Renal cortical epithelial cell (primary cell): ENCODE measurements around the gene ALG6. TPM values are rescaled to one million over a fixed set of nuclear protein-coding genes. Genes with fewer than 3 reads are reported as not detected.

ENCODE experiments used
- DNase-seq: peaks from one replicate; pipeline ENCODE4 v3.0.0-alpha.2; 2011; ENCODE audit warnings: low read depth
- total RNA-seq: library from RNA; depleted of rRNA; stranded (reverse); fragments of >200 nt; gene quantifications from 2 replicates; pipeline ENCODE4 v1.2.3, GENCODE V29; 2014

ALG6 gene
- total RNA-seq: 16.7 and 17.7 TPM in 2 replicates

DNA sequence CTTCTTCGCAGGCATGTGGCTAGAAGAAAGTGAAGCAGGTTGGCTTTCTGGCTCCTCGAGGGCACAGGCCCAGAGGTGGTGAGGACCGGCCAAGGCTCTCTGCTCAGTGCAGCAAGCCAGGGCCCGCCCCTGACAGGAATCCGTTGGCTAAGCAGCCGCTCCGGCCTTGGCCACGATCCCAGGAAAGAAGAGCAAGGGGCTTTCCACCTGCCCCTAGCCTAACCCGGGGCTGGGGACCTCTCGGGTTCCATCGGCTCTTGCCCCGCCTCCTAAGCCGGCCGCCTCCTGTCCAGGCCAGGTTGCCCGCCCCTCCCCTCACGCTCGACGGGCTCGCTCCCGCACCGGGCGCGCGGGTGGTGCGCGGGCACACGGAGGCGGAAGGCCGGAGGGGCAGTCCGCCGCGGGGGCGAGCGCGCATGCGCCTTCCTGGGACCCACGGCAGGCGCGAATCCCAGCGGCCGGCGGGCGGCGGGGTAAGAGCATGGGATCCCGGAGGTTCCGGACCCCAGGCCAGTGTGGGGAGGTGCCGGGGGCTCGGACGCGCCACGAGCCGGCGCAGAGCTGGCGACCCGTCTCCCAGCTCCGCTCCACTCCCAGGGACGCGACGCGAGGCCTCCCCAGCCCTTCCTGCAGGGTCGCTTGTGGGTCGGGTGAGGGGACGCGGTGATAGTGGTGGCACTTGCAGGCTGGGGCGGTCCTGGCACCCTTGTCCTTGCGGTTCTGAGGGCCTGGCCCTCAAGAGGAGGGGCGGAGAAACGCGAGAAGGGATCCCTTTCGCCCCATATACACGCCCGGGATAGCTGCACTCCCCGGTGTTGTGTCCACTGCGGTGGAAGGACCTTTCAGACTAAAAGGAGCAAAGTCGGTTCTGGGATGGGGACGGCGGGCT is at the start of gene ALG6:
Gene ALG6, plus strand, starts transcription at position 413 of the 889 bp plus-strand sequence. CDS start 3,351 bp downstream, outside the sequence.
- peak; percentile 81 for DNase-seq

DNA sequence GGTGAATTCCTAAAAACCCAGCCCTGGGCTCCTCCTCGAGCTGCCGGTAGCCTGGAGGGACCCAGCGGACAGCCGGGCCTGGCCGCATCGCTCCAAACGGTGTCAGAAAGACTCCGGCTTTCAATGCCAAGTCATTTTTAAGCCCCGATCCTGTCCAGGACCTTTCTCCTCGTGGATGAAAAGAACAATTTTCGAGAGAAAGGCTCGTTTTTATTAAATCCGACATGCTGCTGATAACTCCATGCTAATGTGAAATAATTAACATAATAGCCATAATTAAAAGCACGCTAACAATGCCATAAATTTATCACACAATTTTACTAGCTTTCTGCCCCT is 49.6 kb upstream of the ALG6 start:
- no peak for DNase-seq

DNA sequence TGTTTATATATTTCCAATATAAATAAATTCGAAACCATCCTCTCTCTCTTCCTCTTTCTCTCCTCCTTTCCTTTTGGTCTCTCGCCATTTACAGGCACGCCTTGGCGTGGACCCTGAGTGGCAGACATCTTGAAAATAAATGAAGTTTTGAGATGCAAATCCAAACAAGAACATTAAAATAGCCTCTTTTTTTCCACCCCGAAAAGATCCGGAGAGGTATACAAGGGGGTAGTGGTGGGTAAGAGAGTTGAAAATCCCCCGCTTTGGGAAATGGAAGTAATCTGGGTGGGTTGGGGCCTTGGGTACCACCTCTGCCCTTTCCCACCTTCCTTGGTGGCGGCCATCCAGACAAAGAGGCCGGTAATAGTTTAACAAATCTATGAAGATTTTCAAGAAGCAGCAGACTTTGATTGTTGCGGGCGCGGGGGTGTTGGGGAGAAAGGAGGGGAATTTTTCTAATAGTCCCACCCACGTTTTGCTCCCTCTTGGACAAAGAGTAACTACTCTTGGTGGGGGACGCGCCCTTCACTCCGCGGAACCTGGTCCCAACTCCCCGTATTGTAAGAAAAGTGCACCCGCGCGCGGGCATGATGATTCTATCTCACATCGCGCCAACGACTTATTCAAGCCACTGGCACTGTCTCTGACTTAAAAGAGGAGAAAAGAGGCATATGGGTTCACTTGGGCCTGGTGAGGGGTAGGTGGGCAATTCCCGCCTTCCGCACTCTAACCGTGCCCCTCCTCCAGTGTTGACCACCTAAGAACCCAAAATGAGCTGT is 49.0 kb upstream of the ALG6 start:
- no peak for DNase-seq

DNA sequence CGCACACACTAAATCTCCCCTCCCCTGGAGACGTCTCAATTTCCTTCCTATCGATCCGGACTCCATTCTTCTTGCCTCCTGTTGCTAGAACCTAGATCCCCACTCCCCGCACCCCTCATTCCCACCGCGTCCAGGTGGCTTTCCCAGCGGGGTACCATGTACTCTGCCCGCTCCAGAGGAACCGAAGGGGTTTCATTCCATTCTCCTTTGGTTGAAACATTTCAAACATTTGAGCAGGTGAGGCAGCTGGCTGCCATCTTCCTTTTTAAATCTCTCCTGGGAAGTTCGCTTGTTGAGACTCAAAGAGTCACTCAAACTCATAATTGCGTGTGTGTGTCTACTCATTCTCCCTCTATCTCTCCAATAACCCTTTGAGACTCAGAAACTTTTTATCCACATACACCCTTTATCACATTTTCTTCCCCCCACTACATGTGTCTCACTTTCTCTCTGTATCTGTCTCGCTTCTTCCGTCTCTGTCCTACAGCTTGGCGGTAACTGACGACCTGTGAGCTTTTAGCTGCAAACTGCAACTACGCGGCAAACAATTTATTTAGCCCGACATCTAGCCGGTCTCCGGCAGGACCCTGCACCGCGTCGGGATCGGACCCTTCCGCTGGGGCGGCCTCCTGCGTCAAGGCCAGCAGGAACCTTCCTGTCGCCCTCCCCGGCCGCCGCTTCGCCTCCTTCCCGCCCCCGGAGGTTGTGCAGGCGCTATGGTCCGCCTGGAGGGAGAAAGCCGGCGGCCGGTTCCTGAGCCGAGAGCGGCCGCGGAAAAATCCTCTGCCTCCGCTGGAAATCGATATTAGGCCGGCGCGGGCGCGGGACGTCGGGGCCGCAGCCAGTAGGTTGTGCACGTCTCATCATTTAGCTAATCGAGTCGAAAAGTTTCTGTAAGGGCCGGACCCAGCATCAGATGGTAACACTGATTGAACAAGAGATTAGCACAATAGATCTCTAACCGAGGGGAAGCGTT is 48.1 kb upstream of the ALG6 start:
- no peak for DNase-seq

DNA sequence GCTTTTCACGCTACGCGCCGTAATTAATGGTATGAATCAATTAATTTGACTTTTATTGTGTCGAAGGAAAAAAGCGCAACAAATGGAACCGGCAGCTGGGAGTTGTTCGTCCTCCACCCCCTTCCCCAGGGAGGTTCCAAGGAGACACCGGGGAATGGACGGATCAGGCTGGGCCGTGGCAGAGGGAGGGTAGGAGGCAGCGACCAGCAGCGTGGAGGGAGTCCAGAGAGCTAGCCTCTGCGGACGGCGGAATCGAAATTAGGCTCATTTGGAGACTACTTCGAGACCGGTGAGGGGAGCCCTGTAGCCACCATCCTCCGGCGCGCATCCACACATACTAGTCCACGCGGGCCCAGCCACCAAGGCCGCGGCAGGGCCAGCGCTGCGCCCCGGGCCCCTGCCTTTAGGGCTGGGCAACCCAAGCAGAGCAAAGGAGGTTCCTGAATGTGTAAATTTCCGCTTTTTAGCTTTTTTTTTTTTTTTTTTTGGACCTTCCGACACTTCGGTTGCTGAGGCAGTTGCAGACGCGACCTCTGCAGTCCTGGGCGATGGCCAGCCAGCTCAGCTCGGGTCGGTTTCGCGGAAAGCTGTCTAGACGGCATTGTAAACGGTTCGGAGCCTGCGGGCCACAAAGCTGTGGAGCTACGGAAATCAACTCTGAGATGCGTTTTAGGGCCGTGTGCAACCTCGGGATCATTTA is 47.3 kb upstream of the ALG6 start:
- DNase-seq: no peak

DNA sequence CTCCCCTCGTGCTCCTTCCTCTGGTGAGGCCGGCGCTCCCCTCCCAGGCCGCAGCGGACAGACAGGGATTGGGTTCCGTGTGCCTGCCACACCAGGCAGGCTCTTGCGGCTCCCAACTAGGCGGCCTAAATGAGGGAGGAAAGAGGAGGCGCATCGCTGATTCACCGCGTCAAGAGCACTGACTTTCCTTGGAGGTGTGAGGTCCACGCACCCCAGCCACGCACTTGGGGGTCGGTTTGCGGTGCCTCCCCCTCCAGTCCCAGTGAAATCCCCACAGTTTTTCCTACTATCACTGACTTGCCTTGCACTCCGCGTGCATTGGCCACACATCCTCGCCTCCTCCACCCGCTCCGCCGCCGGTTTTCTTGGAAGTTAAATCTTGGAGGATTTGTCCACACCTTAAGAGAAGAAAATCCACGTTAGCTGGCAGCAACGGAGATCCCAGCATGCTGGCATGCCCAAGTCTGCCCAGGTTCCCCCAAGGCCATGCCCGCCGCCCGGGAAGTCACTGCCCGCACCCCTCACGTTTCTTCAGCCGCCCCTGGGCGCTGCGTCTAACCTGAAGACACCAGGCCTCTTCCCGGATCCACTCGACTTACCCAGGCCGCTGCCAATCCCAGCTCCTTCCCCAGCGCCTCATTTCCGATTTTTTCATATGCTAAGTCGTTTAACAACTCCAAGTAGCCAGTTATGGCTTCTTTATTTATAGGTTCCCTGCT is 46.2 kb upstream of the ALG6 start:
- no peak for DNase-seq

DNA sequence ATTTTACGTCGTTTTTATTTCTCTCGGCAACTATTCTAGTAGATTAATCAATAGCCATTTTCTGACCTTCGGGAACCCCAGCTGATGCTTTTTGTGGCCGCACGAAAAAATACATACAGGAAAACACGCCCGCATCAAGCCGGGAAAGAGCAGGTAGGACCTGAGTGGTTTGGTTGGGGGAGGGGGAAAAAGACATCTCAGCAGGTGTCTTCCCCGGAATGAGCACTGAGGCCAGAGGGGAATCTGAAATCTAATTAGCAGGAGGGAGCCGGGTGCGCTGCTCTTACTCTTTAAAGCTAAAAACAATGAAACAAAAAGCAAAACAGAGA is 45.7 kb upstream of the ALG6 start:
- no peak for DNase-seq

DNA sequence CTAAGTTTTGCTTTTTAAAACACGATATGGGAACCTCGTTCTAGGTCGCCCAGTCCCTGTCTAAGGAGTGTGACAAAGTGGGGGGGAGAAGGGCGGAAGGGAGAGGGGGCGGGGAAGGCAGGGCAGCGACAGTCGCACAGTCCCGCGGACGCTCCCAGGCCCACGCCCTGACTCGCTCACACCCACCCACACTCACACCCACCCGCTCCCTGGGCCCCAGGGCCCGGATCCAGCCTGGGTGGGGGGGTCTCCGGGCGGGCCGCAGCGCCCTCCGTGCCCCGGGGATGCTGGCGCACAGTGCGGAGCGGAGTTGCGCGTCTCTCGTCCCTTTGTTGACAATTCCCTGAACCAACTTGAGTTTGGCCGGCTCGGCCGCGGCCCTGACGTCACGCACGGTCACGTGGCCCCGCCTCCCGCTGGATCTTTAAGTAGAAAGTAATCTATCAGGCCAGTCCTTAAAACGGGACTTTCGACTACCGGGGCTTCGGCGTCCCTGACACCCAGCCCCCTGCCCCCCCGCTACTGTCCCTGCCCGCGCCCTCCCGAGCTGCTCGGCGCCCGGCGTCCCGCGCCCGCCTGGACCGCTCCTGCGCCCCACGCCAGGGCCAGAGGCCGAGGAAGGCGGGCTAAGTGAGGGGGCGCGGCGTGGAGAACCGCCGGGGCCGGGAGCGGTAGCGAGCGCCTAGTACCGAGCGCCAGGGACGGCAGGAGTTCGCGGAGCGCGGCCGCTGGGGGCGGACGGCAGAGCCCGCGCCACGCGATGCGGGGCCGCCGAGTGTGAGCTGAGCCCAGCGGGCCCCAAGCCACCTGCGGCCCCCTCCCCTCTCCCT is 45.1 kb upstream of the ALG6 start, which contains the start of gene FOXD3:
Gene FOXD3, plus strand, starts transcription at position 454 of the 830 bp plus-strand sequence. CDS start 492 bp downstream, outside the sequence.
- DNase-seq: no peak

DNA sequence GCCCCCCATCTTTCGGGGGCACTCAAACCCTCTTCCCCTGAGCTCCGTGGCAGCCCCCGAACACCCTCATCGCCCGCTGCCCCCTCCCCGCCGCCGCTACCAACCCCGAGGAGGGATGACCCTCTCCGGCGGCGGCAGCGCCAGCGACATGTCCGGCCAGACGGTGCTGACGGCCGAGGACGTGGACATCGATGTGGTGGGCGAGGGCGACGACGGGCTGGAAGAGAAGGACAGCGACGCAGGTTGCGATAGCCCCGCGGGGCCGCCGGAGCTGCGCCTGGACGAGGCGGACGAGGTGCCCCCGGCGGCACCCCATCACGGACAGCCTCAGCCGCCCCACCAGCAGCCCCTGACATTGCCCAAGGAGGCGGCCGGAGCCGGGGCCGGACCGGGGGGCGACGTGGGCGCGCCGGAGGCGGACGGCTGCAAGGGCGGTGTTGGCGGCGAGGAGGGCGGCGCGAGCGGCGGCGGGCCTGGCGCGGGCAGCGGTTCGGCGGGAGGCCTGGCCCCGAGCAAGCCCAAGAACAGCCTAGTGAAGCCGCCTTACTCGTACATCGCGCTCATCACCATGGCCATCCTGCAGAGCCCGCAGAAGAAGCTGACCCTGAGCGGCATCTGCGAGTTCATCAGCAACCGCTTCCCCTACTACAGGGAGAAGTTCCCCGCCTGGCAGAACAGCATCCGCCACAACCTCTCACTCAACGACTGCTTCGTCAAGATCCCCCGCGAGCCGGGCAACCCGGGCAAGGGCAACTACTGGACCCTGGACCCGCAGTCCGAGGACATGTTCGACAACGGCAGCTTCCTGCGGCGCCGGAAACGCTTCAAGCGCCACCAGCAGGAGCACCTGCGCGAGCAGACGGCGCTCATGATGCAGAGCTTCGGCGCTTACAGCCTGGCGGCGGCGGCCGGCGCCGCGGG is 44.2 kb upstream of the ALG6 start:
- no peak for DNase-seq

DNA sequence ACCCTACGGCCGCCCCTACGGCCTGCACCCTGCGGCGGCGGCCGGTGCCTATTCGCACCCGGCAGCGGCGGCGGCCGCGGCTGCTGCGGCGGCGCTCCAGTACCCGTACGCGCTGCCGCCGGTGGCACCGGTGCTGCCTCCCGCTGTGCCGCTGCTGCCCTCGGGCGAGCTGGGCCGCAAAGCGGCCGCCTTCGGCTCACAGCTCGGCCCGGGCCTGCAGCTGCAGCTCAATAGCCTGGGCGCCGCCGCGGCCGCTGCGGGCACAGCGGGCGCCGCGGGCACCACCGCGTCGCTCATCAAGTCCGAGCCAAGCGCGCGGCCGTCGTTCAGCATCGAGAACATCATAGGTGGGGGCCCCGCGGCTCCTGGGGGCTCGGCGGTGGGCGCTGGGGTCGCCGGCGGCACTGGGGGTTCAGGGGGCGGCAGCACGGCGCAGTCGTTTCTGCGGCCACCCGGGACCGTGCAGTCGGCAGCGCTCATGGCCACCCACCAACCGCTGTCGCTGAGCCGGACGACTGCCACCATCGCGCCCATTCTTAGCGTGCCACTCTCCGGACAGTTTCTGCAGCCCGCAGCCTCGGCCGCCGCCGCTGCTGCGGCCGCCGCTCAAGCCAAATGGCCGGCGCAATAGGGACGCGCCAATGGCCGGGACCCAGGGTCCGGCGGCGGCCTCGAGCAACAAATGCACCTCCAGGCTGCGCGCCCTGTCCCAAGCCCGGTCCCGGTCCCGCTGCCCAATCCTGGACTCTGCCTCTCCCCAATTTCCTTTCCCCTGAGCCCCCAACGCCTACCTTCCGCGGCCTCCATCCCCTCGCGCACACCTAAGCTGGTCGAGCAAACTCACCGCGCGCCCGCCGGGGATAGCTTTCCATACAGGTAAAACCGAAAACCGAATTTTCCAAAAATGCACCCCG is 43.3 kb upstream of the ALG6 start:
- DNase-seq: no peak

DNA sequence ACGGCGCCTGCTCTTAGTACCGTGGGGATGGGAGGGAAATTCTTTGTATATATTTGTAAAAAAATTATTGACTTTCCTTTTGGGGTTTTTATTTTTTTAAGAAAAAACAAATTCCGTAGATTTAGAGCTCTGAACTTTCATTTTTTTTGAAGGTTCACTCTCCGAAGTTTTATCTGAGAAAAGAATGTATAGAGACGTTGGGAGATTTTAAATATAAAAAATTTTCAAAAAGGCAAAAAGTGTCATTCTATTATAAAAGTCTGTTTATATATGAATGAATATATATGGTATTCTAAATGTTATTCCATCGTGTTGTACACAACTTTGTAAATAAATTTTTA is 42.7 kb upstream of the ALG6 start:
- DNase-seq: no peak

DNA sequence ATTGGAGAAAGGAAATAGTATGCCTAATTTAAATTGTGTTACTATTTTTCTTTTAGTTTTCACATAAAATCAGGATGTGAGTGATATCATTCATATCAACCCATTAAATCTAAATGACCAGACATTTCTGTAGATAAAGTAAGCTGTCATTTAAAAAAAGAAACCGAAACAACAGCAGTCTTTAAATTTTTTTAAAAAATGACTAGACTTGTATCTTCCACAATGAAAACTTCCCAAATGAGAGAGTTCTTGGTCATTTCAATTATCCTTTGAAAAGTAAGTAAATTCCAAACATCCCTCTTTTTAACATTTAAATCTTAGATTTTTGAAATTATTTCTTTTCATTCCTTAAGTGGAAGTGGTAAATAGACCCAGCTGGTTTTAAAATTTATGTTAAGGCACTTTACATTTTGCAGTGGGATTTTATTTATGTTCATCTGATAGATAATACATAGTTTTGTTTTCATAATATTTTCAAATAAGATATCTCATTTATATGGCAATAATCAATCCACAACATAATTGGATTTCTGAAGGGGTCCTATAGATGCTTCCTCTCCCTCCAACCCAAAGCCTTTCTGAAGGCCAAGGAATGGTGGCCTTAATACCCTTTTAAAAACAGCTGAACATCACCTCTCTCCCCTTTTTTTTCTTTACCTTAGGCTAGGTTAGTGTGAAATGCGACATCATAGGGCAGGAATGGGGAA is 42.0 kb upstream of the ALG6 start:
- DNase-seq: no peak

DNA sequence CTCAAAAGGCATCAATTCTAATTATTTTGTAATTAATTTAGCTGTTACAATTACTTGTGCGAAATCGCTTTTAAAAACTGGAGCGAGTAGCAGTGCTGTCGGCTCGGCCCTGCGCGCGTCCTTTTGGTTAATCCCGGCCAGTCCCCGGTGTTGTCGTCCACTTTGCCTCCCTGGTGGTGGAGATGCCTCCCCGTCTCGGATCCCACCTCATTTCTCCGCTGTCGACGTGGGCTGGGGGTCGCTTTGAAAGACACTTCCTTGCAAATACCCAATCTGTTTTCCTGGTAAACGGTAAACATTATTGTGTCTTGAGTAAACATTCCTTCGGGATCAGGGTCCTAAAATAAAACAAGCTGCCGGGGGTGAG is 41.3 kb upstream of the ALG6 start:
- no peak for DNase-seq

DNA sequence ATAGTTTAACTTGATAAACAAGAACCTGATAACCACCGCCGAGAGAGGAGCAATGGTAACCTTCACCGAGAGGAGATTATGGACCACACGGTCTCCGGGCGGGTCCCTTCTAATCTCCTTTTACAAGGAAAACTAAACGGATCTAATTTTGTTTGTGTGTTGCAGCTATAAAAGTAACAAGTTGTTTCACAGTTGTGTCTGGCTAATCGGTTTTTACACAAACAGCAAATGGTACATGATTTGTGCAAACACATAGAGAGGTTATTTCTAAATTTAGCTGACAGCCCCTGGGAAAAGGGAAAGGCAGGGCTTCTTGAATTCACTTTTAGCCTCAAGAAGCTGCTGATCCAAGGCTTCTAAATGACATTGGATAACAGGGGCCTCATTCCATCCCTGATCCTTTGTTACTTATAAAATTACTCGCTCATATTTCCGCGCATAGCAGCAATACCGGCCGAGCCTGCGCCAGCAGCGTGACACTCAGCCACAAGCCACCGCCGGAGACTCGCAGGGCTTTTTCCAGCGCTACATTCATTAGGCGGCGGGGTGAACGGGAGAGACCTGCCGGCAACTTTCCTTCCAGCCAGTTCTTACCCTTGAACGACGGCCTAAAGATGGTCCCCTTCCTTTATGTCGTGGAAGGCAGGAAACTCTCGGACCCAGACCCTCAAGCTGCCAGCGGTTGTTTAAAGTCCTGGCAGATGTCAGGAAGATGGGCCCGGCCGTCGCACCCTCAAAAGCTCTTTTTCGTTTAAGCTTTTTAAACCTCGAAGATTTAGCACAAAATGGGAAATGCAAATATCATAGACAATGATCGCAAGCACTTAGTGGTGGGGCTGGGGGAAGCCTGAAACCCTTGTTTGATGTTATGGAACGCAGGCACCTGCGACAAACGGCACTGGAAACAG is 40.7 kb upstream of the ALG6 start:
- no peak for DNase-seq

DNA sequence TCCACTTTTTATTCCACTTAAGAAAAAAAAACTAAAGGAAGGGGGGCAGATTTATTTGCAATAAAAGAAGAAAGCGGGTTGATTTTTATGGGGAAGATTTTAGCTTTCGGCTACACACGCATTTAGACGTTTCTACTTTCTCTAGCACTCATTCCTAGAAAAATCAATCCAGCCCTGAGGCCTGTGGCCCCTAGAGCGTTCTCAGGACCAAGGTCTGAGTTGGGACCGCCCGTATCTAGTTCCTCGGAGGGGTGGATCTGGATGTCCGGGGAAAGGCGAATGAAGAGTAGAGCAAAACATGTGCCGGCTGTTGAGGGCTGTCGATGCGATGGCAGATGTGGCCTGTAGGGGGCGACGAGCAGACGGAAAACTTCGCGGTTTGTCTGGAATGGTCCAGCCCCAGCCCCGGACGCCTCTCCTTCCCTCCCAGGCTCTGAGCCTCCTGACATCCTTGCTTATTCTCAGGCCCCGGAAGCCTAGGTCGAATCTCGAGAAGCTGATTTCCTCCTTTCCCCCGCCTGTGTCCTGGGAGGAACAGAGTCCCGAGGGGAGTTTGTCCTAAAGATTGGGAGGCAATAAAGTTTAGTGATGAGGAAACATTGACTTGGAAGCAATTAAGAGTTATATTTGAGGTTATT is 39.9 kb upstream of the ALG6 start:
- DNase-seq: peak; percentile 21
